ENCODE results near the gene C1orf35.

DNA sequence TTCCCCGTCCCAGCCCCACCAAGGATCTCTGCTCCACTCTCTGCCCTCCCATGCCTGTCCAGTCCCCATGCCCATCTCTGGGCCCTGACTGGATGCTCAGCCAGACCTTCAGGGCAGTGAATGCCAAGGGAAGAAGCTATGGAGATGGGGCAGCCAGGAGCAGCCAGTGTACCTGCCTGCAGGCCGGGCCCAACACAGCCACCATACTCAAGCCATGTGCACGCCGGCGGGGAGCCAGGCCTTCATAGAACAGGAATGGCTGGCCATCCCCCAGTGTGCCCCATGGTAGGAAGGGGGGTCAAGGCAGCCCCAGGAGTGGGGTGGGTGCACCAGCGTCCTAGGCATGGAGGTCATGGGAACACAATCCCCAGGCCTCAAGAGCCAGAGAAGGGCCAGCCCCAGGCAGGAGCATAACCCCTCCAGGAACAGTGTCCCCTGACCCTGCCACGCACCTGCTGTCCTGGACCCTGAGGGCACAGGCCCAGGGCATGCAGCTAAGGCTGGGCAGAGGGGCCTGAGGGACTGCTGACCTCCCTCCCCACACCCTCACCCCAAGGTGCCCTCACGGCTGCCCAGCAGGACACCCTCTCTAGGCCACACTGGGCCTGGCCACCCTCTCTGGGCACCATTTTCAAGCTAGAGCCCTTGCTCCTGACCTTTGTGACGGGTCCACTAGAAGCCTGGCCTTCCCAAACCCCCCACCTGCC, 40.9 kb downstream of the C1orf35 start:
- TF ChIP-seq MAFK (IDR thresholded peaks at IDR 0.05; ENCODE audit: low read depth, low read length) (no peak), ELK1 (IDR thresholded peaks at IDR 0.05; ENCODE audit: borderline replicate concordance, low read depth, low read length) (no peak), MAZ (IDR thresholded peaks at IDR 0.05; ENCODE audit: borderline replicate concordance, low read depth, low read length) (no peak), RAD21 (IDR thresholded peaks at IDR 0.05; ENCODE audit: low read length) (no peak), CHD1 (IDR thresholded peaks at IDR 0.05; ENCODE audit: low read depth, low read length) (no peak), POLR2A (IDR thresholded peaks at IDR 0.05; ENCODE audit: low read depth, low read length) (no peak), USF2 (IDR thresholded peaks at IDR 0.05; ENCODE audit: low read depth, low read length) (no peak), FOS (IDR thresholded peaks at IDR 0.05; ENCODE audit: low read depth, low read length) (no peak)
- TF ChIP-seq, protein P1, sequence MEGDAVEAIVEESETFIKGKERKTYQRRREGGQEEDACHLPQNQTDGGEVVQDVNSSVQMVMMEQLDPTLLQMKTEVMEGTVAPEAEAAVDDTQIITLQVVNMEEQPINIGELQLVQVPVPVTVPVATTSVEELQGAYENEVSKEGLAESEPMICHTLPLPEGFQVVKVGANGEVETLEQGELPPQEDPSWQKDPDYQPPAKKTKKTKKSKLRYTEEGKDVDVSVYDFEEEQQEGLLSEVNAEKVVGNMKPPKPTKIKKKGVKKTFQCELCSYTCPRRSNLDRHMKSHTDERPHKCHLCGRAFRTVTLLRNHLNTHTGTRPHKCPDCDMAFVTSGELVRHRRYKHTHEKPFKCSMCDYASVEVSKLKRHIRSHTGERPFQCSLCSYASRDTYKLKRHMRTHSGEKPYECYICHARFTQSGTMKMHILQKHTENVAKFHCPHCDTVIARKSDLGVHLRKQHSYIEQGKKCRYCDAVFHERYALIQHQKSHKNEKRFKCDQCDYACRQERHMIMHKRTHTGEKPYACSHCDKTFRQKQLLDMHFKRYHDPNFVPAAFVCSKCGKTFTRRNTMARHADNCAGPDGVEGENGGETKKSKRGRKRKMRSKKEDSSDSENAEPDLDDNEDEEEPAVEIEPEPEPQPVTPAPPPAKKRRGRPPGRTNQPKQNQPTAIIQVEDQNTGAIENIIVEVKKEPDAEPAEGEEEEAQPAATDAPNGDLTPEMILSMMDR (conservative IDR thresholded peaks at IDR 0.05; ENCODE audit: low read depth, low read length), result no peak

Measured in IMR-90 (cell line).